Activated naive CD4-positive, alpha-beta T cell treated with anti-CD3 and anti-CD28 coated beads for 36 hours (primary cell): ENCODE measurements around the gene TESK1. TPM values are rescaled to one million over a fixed set of nuclear protein-coding genes. Genes with fewer than 3 reads are reported as not detected.
"Not testable (repeated sequence)": the region's sequence is repeated elsewhere in the genome, so short reads cannot be mapped to it uniquely, and the experiment has no call there.

Source experiments
- CTCF ChIA-PET: fragments of 350-600 bp; sonication (Branson Sonifier 250); formaldehyde crosslinking; loops from one replicate; lab custom pipeline; 2021; ENCODE audit warnings: antibody characterized with exemption; lab: Charles Lee
- DNase-seq: peaks from one replicate; pipeline ENCODE4 v3.0.0-alpha.2; 2020
- H3K27ac Mint-ChIP-seq: one replicate; pipeline ENCODE4 v1.8.0; 2021; ENCODE audit warnings: mild to moderate bottlenecking, mixed read lengths
- H3K27me3 Mint-ChIP-seq: one replicate; pipeline ENCODE4 v1.8.0; 2021; ENCODE audit warnings: low read depth, mixed read lengths
- H3K36me3 Mint-ChIP-seq: one replicate; pipeline ENCODE4 v1.8.0; 2021; ENCODE audit warnings: low read depth, mixed read lengths
- H3K4me1 Mint-ChIP-seq: one replicate; pipeline ENCODE4 v1.8.0; 2021; ENCODE audit warnings: low read depth, mixed read lengths
- H3K4me3 Mint-ChIP-seq: one replicate; pipeline ENCODE4 v1.8.0; 2021; ENCODE audit warnings: mild to moderate bottlenecking, moderate library complexity, mixed read lengths
- H3K9me3 Mint-ChIP-seq: one replicate; pipeline ENCODE4 v1.8.0; 2021; ENCODE audit warnings: mixed read lengths
- intact Hi-C: fragments of 100-400 bp; cut with micrococcal nuclease; formaldehyde crosslinking; loops from one replicate; pipeline ENCODE4 v1.15.1; 2023
- total RNA-seq, 2 experiments: library from RNA; stranded (reverse); gene quantifications; one replicate each; pipeline ENCODE4 v1.2.3, GENCODE V29; 2021

TESK1 gene
- total RNA-seq, 2 experiments from 2014 or later: 18.3 to 19.0 TPM

GRCh38 chr9:35564658-35565061, 40.4 kb upstream of the TESK1 start:
- CTCF ChIA-PET: interaction anchor here (4.6 kb wide), 1 partner anchor 11 kb away, joined by 23 read pairs; no protein-coding TSS in a partner anchor
- Mint-ChIP-seq H3K4me1 (peaks cover 14% of the 10 kb centered on the region), H3K9me3 (no peaks in the 10 kb centered on the region), H3K4me3 (no peak overlapping the region), H3K36me3 (no peaks in the 10 kb centered on the region), H3K27ac (no peak overlapping the region), H3K27me3 (no peaks in the 10 kb centered on the region)
- DNase-seq: no peak
- intact Hi-C loops: no loop called here

GRCh38 chr9:35566417-35566816, 38.6 kb upstream of the TESK1 start:
- no peaks in the 10 kb centered on the region for H3K9me3 Mint-ChIP-seq
- H3K4me1 Mint-ChIP-seq: peaks cover 27% of the 10 kb centered on the region
- H3K4me3 Mint-ChIP-seq: no peak overlapping the region
- CTCF ChIA-PET: interaction anchor here (4.6 kb wide), 1 partner anchor 13 kb away, joined by 23 read pairs; no protein-coding TSS in a partner anchor
- no peak overlapping the region for H3K27ac Mint-ChIP-seq
- intact Hi-C loops: no loop called here
- H3K36me3 Mint-ChIP-seq: peaks cover 2% of the 10 kb centered on the region
- DNase-seq: no peak
- no peaks in the 10 kb centered on the region for H3K27me3 Mint-ChIP-seq

- Mint-ChIP-seq H3K27me3 (no peaks in the 10 kb centered on the region), H3K36me3 (peaks cover 2% of the 10 kb centered on the region), H3K9me3 (no peaks in the 10 kb centered on the region), H3K4me1 (peaks cover 36% of the 10 kb centered on the region), H3K27ac (no peak overlapping the region), H3K4me3 (no peak overlapping the region)
- CTCF ChIA-PET: interaction anchor here (0.5 kb wide), 1 partner anchor 438 kb away, joined by 6 read pairs; no protein-coding TSS in a partner anchor
- no peak for DNase-seq
- intact Hi-C loops: no loop called here
Measured at GRCh38 chr9:35568196-35568595, 36.9 kb upstream of the TESK1 start.

GRCh38 chr9:35569206-35569605, 35.9 kb upstream of the TESK1 start:
- Mint-ChIP-seq H3K4me1 (peaks cover 36% of the 10 kb centered on the region), H3K4me3 (no peak overlapping the region), H3K9me3 (no peaks in the 10 kb centered on the region), H3K27ac (no peak overlapping the region), H3K27me3 (no peaks in the 10 kb centered on the region), H3K36me3 (peaks cover 2% of the 10 kb centered on the region)
- CTCF ChIA-PET: interaction anchor here (0.8 to 1.9 kb wide), 2 partner anchors 35 to 313 kb away, joined by 4 to 8 read pairs; no protein-coding TSS in a partner anchor
- intact Hi-C loops: no loop called here
- DNase-seq: no peak

- Mint-ChIP-seq H3K4me3 (peak overlapping the region; percentile 16), H3K36me3 (peaks cover 2% of the 10 kb centered on the region), H3K9me3 (no peaks in the 10 kb centered on the region), H3K27ac (peak overlapping the region; percentile 88), H3K27me3 (no peaks in the 10 kb centered on the region), H3K4me1 (peaks cover 36% of the 10 kb centered on the region)
- DNase-seq: peak; percentile 72
- CTCF ChIA-PET: interaction anchor here (0.6 to 2.3 kb wide), 6 partner anchors 14 to 498 kb away, joined by 3 to 9 read pairs (median 3); partner anchors contain the start of gene VCP
- intact Hi-C loops: loop anchor here (1.0 to 10.0 kb wide), 3 partner anchors 8 to 586 kb away; partner anchors contain the start of genes DNAJB5 and TESK1
Measured at GRCh38 chr9:35570709-35571504, 34.2 kb upstream of the TESK1 start.

- peaks cover 16% of the 10 kb centered on the region for H3K9me3 Mint-ChIP-seq
- peaks cover 31% of the 10 kb centered on the region for H3K4me1 Mint-ChIP-seq
- H3K27me3 Mint-ChIP-seq: no peaks in the 10 kb centered on the region
- intact Hi-C loops: loop anchor here (10.0 kb wide), 1 partner anchor 590 kb away; the partner anchor contains the start of gene DNAJB5
- CTCF ChIA-PET: interaction anchor here (0.8 kb wide), 1 partner anchor 29 kb away, joined by 3 read pairs; no protein-coding TSS in a partner anchor
- peaks cover 15% of the 10 kb centered on the region for H3K36me3 Mint-ChIP-seq
- H3K4me3 Mint-ChIP-seq: no peak overlapping the region
- no peak overlapping the region for H3K27ac Mint-ChIP-seq
- DNase-seq: no peak
Measured at GRCh38 chr9:35574578-35575122, 30.4 kb upstream of the TESK1 start.

GRCh38 chr9:35575478-35575877, 29.6 kb upstream of the TESK1 start:
- no peak for DNase-seq
- no peaks in the 10 kb centered on the region for H3K27me3 Mint-ChIP-seq
- intact Hi-C loops: loop anchor here (10.0 kb wide), 1 partner anchor 591 kb away; the partner anchor contains the start of gene DNAJB5
- H3K27ac Mint-ChIP-seq: no peak overlapping the region
- H3K9me3 Mint-ChIP-seq: peaks cover 25% of the 10 kb centered on the region
- peaks cover 29% of the 10 kb centered on the region for H3K4me1 Mint-ChIP-seq
- CTCF ChIA-PET: no interaction called here
- peaks cover 20% of the 10 kb centered on the region for H3K36me3 Mint-ChIP-seq
- H3K4me3 Mint-ChIP-seq: no peak overlapping the region

GRCh38 chr9:35577486-35577885, 27.6 kb upstream of the TESK1 start:
- H3K27ac Mint-ChIP-seq: no peak overlapping the region
- H3K36me3 Mint-ChIP-seq: peaks cover 32% of the 10 kb centered on the region
- intact Hi-C loops: loop anchor here (10.0 kb wide), 1 partner anchor 593 kb away; the partner anchor contains the start of gene DNAJB5
- CTCF ChIA-PET: interaction anchor here (0.6 to 1.6 kb wide), 2 partner anchors 28 to 34 kb away, joined by 3 to 4 read pairs; no protein-coding TSS in a partner anchor
- H3K27me3 Mint-ChIP-seq: no peaks in the 10 kb centered on the region
- H3K4me3 Mint-ChIP-seq: no peak overlapping the region
- H3K4me1 Mint-ChIP-seq: peaks cover 18% of the 10 kb centered on the region
- peaks cover 35% of the 10 kb centered on the region for H3K9me3 Mint-ChIP-seq
- DNase-seq: no peak

- peak; percentile 78 for DNase-seq
- Mint-ChIP-seq H3K27ac (peak overlapping the region; percentile 90), H3K4me3 (no peak overlapping the region), H3K36me3 (peaks cover 35% of the 10 kb centered on the region), H3K9me3 (peaks cover 35% of the 10 kb centered on the region), H3K27me3 (no peaks in the 10 kb centered on the region), H3K4me1 (peaks cover 15% of the 10 kb centered on the region)
- intact Hi-C loops: loop anchor here (1.0 to 10.0 kb wide), 3 partner anchors 9 to 594 kb away; partner anchors contain the start of gene DNAJB5
- CTCF ChIA-PET: interaction anchor here (1.2 kb wide), 1 partner anchor 25 kb away, joined by 5 read pairs; no protein-coding TSS in a partner anchor
Measured at GRCh38 chr9:35579130-35579529, 25.9 kb upstream of the TESK1 start.

GRCh38 chr9:35579659-35580227, 25.3 kb upstream of the TESK1 start:
- CTCF ChIA-PET: interaction anchor here (1.1 kb wide), 1 partner anchor 24 kb away, joined by 3 read pairs; no protein-coding TSS in a partner anchor
- intact Hi-C loops: loop anchor here (1.0 to 10.0 kb wide), 3 partner anchors 9 to 595 kb away; partner anchors contain the start of gene DNAJB5
- Mint-ChIP-seq H3K4me1 (peaks cover 15% of the 10 kb centered on the region), H3K4me3 (peak overlapping the region; percentile 8), H3K9me3 (peaks cover 35% of the 10 kb centered on the region), H3K27ac (peak overlapping the region; percentile 90), H3K36me3 (peaks cover 35% of the 10 kb centered on the region)
- DNase-seq, H3K27me3 Mint-ChIP-seq: not testable (repeated sequence)

GRCh38 chr9:35583521-35583920, 21.5 kb upstream of the TESK1 start:
- Mint-ChIP-seq H3K9me3 (peaks cover 36% of the 10 kb centered on the region), H3K36me3 (peaks cover 36% of the 10 kb centered on the region), H3K4me1 (peaks cover 14% of the 10 kb centered on the region)
- intact Hi-C loops, DNase-seq, H3K27ac Mint-ChIP-seq, H3K4me3 Mint-ChIP-seq, H3K27me3 Mint-ChIP-seq, CTCF ChIA-PET: not testable (repeated sequence)

GRCh38 chr9:35584681-35585080, 20.4 kb upstream of the TESK1 start:
- DNase-seq, intact Hi-C loops, H3K27me3 Mint-ChIP-seq, H3K4me3 Mint-ChIP-seq, H3K27ac Mint-ChIP-seq, CTCF ChIA-PET, H3K4me1 Mint-ChIP-seq: not testable (repeated sequence)
- peaks cover 31% of the 10 kb centered on the region for H3K36me3 Mint-ChIP-seq
- H3K9me3 Mint-ChIP-seq: peaks cover 26% of the 10 kb centered on the region
